Adrenal gland (tissue), 12 donors: ENCODE measurements around the gene ZSWIM6. TPM values are rescaled to one million over a fixed set of nuclear protein-coding genes. Genes with fewer than 3 reads are reported as not detected.

Experiments
- DNase-seq, 7 donors: peaks; one replicate each; pipeline ENCODE4 v3.0.0-alpha.2; 2019 to 2020
- H3K27ac ChIP-seq, 5 donors: fragments of 200-600 bp; sonication (generic) in 4 of 5; 1 replicate in 3 of 5; 2 replicates in 2 of 5; pipeline versions ENCODE4 v1.5.1 to v1.8.0; 2016 to 2020; ENCODE audit warnings: mild to moderate bottlenecking in 1 of 5
- H3K27me3 ChIP-seq: fragments of 200-600 bp; 2 replicates; pipeline ENCODE4 v1.8.0; 2021
- H3K36me3 ChIP-seq, 2 donors: fragments of 200-600 bp; replicated peaks in 1 of 2; 1 replicate in 1 of 2; 2 replicates in 1 of 2; pipeline versions ENCODE4 v1.5.1 to v1.8.0; 2018 to 2022
- H3K4me1 ChIP-seq, 2 donors: fragments of 200-600 bp; replicated peaks in 1 of 2; 1 replicate in 1 of 2; 2 replicates in 1 of 2; pipeline versions ENCODE4 v1.5.1 to v1.8.0; 2018 to 2021
- H3K4me3 ChIP-seq, 4 donors: fragments of 200-600 bp; sonication (generic) in 3 of 4; one replicate each; pipeline ENCODE4 v1.5.1; 2016 to 2018
- H3K9me3 ChIP-seq, 3 donors: fragments of 200-600 bp; sonication (generic) in 1 of 3; replicated peaks in 1 of 3; 1 replicate in 2 of 3; 2 replicates in 1 of 3; pipeline versions ENCODE4 v1.5.1 to v1.8.0; 2016 to 2021
- CTCF ChIP-seq, 6 experiments: fragments of 450-650 bp in 4 of 6; fragments of 200-600 bp in 2 of 6; sonication (generic) in 1 of 6; IDR thresholded peaks; 1 replicate in 5 of 6; 2 replicates in 1 of 6; pipeline versions ENCODE4 v1.5.1 to v1.8.0; 2016 to 2021; ENCODE audit warnings: antibody characterized with exemption in 6 of 6, mild to moderate bottlenecking in 2 of 6, moderate library complexity in 1 of 6
- POLR2A ChIP-seq, 2 donors: fragments of 450-650 bp; IDR thresholded peaks; one replicate each; pipeline ENCODE4 v1.6.1; 2017; ENCODE audit warnings: antibody characterized with exemption in 2 of 2, mild to moderate bottlenecking in 2 of 2, moderate library complexity in 1 of 2
- WGBS, 4 donors: extraction: QIAGEN DNeasy Blood & Tissue Kit in 2 of 4; methylation state at CpG; one replicate each; pipeline versions ENCODE4 v1.1.5 to v1.1.7; 2013 to 2017; 5-methylcytosine and 5-hydroxymethylcytosine counted together
- intact Hi-C, 2 donors: fragments of 100-400 bp; cut with DNase I; formaldehyde crosslinking; loops; one replicate each; pipeline versions ENCODE4 v1.14.1 to v1.15.0; 2022 to 2023
- polyA plus RNA-seq, 3 donors: library from polyadenylated mRNA; stranded (reverse); fragments of 200-250 nt in 2 of 3; fragments of 350-450 nt in 1 of 3; fragmentation: Illumina TruSeq in 1 of 3; extraction: RNeasy Lipid Tissue Mini Kit (QIAGEN cat#74804) in 1 of 3; gene quantifications; one replicate each; pipeline ENCODE4 v1.2.3, GENCODE V29; 2013 to 2014
- total RNA-seq, 9 donors: library from RNA; depleted of rRNA in 4 of 9; stranded (reverse); fragments of >200 nt in 4 of 9; fragments of 120-200 nt in 1 of 9; fragmentation: NEBNext Ultra II Directional in 1 of 9; extraction: Animal tissue kit (Norgen Biotek cat#: 25700) in 1 of 9; gene quantifications; one replicate each; pipeline versions ENCODE4 v1.1.0 to v1.2.4, GENCODE V29; 2013 to 2023
- donor health status: healthy with polysubstance abuse.
- donor health status: Bipolar disorder and iron deficiency.
- donor health status: DM: yes; HTN: yes; CAD: no.
- donor health status: DM: no; HTN: no; CAD: no.
- donor health status: DM: no; HTN: no; CAD: no.
- donor health status: DM: yes; HTN: yes; CAD: no.

Gene ZSWIM6
- total and polyA plus RNA-seq, 12 donors, result 5.5 to 14.6 (median 8.3) TPM

GRCh38 chr5:61425918-61426317 is 93.9 kb downstream of the ZSWIM6 start:
- Histone ChIP-seq H3K4me1 (peaks cover 14 to 24% of the 10 kb centered on the region in 2 donors), H3K27me3 (no peaks in the 10 kb centered on the region), H3K9me3 (no peaks in the 10 kb centered on the region), H3K27ac (no peak overlapping the region), H3K4me3 (no peak overlapping the region), H3K36me3 (no peaks in the 10 kb centered on the region)
- intact Hi-C loops, result no loop called here
- WGBS, 4 donors, result 72 to 100% (median 90%) methylated on average over 1 of the region's 1 CpG
- TF ChIP-seq POLR2A (IDR thresholded peaks at IDR 0.05), result no peak
- no peak for TF ChIP-seq CTCF (IDR thresholded peaks at IDR 0.05)
- DNase-seq, result no peak

GRCh38 chr5:61429906-61430305 is 97.8 kb downstream of the ZSWIM6 start:
- WGBS, 4 donors, result 90 to 97% (median 92%) methylated on average over 1 of the region's 1 CpG
- Histone ChIP-seq H3K9me3 (no peaks in the 10 kb centered on the region), H3K4me3 (no peak overlapping the region), H3K27me3 (no peaks in the 10 kb centered on the region), H3K36me3 (no peaks in the 10 kb centered on the region), H3K4me1 (peaks cover 0 to 27% of the 10 kb centered on the region in 2 donors), H3K27ac (no peak overlapping the region)
- no peak for DNase-seq
- intact Hi-C loops, result no loop called here
- TF ChIP-seq POLR2A (IDR thresholded peaks at IDR 0.05), result no peak
- no peak for TF ChIP-seq CTCF (IDR thresholded peaks at IDR 0.05)

- TF ChIP-seq POLR2A (IDR thresholded peaks at IDR 0.05) (no peak), CTCF (IDR thresholded peaks at IDR 0.05) (no peak)
- Histone ChIP-seq H3K4me3 (no peak overlapping the region), H3K27ac (peak overlapping the region in 2 of 5 donors; percentile 15 to 42), H3K36me3 (no peaks in the 10 kb centered on the region), H3K9me3 (no peaks in the 10 kb centered on the region), H3K4me1 (peaks cover 0 to 23% of the 10 kb centered on the region in 2 donors), H3K27me3 (no peaks in the 10 kb centered on the region)
- intact Hi-C loops, result no loop called here
- WGBS, 4 donors, result 71 to 75% (median 72%) methylated on average over 6 of the region's 6 CpGs
- no peak for DNase-seq
Measured at GRCh38 chr5:61431923-61432620, 100.0 kb downstream of the ZSWIM6 start.

- intact Hi-C loops, result no loop called here
- 82 to 92% (median 89%) methylated on average over 2 of the region's 2 CpGs for WGBS, 4 donors
- no peaks in the 10 kb centered on the region for H3K27me3 ChIP-seq
- TF ChIP-seq CTCF (IDR thresholded peaks at IDR 0.05) (no peak), POLR2A (IDR thresholded peaks at IDR 0.05) (no peak)
- H3K36me3 ChIP-seq, result no peaks in the 10 kb centered on the region
- no peak overlapping the region for H3K27ac ChIP-seq
- no peaks in the 10 kb centered on the region for H3K9me3 ChIP-seq
- peaks cover 0 to 26% of the 10 kb centered on the region in 2 donors for H3K4me1 ChIP-seq
- no peak for DNase-seq
- H3K4me3 ChIP-seq, result no peak overlapping the region
Measured at GRCh38 chr5:61435368-61435767, 103.3 kb downstream of the ZSWIM6 start.
